HG02588 (cell line): ENCODE measurements around the gene SYT9.
A peak's percentile ranks its signal among the peaks of the same experiment; 100 is the strongest.
"Not testable (repeated sequence)": the region's sequence is repeated elsewhere in the genome, so short reads cannot be mapped to it uniquely, and the experiment has no call there.

Experiments
- ATAC-seq: cut with Tn5 transposase; IDR thresholded peaks from one replicate; pipeline ENCODE4 v1.9.1; 2021; ENCODE audit warnings: mild to moderate bottlenecking, moderate library complexity; ENCODE audit not compliant: unreplicated experiment

The SYT9 gene

DNA sequence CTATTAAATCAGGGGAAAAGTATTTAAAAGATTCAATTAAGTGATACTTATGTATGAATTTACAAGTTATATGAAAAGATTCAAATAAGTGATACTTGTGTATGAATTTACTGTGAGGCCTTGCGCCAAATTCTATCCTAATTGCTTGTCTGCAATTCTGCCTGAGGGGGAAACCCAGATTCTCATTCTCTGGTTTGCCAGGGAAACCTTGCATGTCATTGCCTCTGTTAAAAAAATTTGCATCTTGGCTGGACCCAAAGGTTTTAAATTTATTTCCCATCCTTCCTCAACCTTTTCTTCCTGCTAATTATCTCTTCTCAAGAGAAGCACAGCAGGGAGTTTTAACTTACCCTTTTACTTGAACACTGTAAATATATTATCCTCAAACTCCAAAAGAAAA lies 247.4 kb downstream of the SYT9 start:
- no peak for ATAC-seq

DNA sequence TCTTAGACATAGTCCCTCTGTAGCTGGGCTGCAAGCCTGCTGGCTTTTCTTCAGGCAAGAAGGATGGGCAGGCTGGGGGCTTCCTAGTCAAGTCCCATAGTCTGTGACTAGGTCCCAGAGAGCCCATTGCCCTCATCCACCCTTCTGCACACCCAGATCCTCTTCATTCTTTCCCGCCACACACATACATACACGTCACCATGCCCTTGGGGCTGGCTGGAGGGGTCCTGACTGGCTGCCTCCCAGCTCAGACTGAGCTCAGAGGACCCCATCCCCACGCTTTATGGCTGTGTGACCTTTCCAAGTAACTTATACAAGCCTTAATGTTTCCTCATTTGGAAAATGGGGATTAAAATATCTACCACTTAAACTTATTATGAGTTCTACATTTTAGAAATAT lies 248.5 kb downstream of the SYT9 start:
- ATAC-seq = no peak

DNA sequence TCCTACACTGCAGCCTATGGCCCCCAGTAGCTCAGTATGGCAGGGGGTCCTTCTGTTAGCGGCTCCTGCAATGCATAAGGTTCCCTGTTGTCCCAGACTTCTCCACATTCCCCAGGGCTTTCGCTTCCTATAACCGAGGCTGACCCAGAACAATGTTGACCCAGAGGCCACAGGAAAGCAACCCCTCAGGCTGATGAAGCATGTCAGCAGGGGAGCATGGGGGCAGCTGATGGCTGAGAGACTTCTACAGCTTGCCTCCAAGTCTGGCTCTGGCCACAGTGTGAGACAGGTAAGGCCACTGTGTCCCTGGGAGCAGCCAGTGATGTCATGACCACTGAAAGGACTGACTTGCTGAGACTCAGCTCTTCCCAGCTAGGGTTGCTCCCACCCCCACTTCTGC lies 249.5 kb downstream of the SYT9 start:
- no peak for ATAC-seq

DNA sequence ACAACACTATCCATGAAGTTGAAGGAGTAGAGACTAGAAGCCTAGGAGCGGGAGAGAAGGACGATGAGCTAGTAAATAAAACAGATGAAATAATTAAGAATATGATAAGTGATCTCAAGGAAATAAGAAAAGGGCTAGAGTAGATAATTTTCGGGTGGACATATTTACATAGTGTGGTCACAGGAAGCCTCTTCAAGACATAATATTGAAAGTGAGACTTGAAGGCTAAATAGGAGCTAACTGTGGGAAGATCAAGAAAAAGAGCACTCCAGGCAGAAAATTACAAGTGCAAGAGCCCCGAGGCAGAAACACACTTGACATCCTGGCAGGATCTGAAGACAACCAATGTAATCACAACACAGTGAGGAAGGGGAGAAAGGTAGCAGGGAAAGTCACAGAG lies 250.2 kb downstream of the SYT9 start:
- ATAC-seq = no peak

- ATAC-seq = no peak
These were observed 254.5 kb downstream of the SYT9 start for GRCh38 chr11:7506243-7506642.

- no peak for ATAC-seq
These were observed 256.4 kb downstream of the SYT9 start for GRCh38 chr11:7508087-7508486.

GRCh38 chr11:7509966-7510365 lies 258.3 kb downstream of the SYT9 start:
- no peak for ATAC-seq

GRCh38 chr11:7511401-7511800 lies 259.7 kb downstream of the SYT9 start:
- no peak for ATAC-seq

DNA sequence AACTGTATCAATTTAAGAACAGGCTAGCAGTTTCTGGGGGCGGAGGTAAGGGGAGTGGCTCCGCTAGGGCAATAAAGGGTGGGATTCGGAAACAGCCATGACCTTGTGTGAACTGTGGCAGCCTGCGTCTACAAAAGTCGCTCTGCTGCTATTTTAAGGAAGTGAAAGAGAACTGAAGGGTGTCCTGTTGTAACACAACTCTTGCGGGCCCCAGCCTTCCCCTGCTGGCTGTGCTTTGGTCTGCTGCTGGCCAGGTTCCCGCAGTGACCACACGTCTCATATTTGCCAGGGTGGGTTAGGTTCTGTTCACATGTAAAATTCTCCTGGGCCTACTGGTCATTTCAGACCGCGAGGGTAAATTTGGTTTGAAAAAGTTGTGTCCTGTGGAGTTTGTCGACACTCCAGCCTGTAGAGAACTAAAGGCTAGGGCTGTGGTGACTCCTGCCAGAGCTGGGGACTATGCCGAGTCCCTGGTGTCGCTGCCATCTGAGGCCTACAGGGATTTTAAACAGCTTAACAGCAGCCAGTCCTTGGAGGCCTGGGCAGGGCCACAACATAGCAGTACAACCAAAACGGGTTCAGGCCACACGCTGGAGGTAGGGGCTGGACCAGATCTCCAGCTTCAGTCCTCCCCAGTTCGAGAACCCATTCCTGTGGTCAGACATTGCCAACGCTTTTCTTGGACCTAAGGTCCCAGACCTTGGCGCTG lies 261.0 kb downstream of the SYT9 start:
- peak; percentile 60 for ATAC-seq

DNA sequence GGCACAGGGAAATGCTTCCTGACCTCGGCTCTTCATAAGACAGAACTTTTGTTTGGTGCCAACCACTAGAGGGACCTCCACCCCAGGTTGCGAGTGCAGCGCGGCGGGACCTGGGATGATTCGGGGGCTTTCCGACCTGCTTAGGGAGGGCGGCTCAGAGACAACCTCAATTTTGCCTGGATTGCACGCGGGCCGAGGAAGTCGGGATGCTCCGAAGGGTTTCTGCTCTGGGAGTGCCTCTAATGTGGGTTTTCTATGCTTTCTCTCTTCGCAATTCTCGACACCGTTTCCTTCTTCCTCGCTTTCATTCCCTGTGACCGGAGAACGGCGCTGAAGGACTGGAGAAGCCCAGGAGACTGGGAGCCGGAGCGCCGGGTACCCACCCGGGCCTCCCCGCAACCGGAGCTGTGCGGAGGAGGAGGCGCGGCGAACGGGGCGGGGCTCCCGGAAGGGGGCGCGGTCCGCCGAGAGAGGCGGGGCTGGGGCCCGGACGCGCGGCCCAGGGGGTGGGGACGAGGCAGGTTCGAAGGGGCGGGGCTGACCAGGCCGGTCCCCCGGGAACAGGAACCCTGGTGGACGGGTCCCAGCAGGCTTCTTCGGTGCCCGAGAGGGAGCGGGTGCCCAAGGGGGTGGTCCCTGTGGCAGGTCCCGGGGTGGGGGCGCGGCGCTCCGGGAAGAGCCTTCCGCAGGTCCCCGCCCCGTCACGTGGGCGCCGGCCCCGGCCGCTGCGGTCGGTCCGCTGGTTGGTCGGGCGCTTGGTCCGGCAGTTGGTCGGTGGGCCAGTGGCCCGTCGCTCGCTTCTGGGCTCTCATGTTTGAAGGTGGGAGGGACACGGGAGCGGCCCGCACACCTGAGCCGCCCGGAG lies 261.8 kb downstream of the SYT9 start, which contains the start of gene PPFIBP2:
TSS of gene PPFIBP2 (plus strand) at position 766 of the 865 bp plus-strand sequence. CDS start 35,477 bp downstream, outside the sequence.
- ATAC-seq = peak; percentile 68

DNA sequence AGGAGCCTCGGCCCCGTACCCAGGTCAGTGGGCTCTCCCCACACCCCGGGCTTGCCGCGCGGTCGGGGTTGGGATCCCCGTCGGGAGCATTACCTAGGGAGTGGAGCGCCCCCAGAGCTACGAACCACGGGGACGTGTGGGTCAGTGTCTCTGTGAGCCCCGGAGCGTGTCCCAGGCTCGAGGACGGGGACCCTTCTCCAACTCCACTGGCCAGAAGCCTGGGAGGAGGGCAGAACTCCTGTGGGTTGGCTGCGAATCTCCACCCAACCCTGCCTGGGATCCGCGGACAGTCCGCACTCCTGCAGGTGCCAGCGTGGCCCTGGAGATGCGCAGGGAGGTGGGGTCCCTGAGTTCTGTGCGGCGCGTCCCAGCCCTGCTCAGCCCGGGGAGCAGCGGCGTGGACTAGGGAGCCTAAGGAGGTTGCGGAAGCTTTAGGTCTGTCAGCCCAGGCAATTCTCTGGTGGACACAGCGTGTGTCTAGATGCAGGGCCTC lies 262.4 kb downstream of the SYT9 start:
- ATAC-seq = peak; percentile 19

DNA sequence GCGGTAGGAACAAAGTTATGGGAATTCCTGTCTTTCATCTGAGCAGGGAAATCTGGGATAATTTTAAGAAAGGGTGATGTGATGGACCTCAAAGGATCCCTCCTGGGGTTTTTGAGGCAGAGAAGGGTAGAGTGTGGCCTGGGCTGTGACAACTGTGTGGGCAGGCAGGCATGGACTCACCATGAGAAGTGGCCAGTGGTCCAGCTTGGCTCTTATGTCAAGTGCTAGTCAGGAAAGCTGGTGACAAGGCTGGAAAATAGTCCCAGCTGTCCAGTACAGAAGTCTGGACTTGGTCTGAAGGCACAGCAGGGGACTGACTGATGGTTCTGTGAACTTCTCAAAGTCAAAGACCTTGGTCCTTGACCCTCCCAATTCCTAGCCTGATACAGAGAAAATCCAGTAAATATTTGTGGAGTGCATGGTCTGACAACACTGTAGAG lies 263.8 kb downstream of the SYT9 start:
- ATAC-seq = no peak

DNA sequence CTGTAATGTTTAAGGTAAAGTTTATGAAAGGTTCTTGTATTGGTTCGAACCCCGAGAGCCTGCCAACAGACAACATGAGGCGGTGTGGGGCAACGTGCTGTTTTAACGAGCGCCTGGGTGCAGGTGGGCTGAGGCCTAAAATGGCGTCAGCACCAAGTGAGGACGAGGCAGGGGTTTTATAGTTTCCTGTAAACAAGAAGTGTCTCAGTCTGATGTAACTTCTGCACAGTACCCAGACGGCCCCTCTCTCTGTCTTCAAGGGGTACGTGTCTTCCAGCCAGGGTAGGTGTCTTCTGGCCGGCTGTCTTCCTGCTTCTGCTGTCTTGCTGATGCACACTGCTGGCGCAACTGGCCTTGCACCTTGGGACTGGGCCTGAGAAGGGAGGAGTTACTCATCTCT lies 264.8 kb downstream of the SYT9 start:
- ATAC-seq = no peak

DNA sequence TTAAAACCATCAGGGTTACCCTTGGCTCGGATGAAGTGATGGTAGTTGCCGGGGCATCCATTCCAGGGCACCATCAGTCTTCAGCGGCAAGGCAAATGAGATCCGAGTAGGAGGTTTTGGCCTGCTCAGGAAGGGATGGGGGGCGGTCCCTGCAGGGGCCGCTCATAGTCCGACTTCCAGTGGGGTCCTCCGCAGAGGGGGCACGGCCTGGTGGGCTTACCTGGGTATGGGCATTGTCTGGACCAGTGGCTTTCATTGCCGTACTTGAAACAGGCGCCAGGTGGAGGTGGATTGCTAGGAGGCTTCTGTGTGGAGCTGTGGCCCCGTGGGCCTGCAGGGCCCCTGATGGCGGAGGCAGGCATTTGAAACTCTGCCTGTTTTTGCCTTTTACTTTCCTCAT lies 266.0 kb downstream of the SYT9 start:
- ATAC-seq = not testable (repeated sequence)
